ENCODE measurements around the gene KRTAP5-9. TPM values are rescaled to one million over a fixed set of nuclear protein-coding genes. Genes with fewer than 3 reads are reported as not detected.
"Not testable (repeated sequence)": the region's sequence is repeated elsewhere in the genome, so short reads cannot be mapped to it uniquely, and the experiment has no call there.

Gene KRTAP5-9
- polyA plus RNA-seq, 1 donor (not counting 4 experiments of a cell fraction or from before 2014, with no cell fraction given), result 0.05 TPM

- no peak for DNase-seq (ENCODE audit: low read depth, low spot score)
- H3K27me3 ChIP-seq (ENCODE audit: control insufficient read depth, extremely low read depth, insufficient read depth, low read length), result no peaks in the 10 kb centered on the region
- no peaks in the 10 kb centered on the region for H3K9me1 ChIP-seq (ENCODE audit: control insufficient read depth, extremely low read depth, insufficient read depth, low read length)
- dilution Hi-C loops (cut with MboI; ENCODE audit: extremely low pct_ligation_motif_present, low sequenced_read_pairs), result no loop called here
- TF ChIP-seq, protein P1, sequence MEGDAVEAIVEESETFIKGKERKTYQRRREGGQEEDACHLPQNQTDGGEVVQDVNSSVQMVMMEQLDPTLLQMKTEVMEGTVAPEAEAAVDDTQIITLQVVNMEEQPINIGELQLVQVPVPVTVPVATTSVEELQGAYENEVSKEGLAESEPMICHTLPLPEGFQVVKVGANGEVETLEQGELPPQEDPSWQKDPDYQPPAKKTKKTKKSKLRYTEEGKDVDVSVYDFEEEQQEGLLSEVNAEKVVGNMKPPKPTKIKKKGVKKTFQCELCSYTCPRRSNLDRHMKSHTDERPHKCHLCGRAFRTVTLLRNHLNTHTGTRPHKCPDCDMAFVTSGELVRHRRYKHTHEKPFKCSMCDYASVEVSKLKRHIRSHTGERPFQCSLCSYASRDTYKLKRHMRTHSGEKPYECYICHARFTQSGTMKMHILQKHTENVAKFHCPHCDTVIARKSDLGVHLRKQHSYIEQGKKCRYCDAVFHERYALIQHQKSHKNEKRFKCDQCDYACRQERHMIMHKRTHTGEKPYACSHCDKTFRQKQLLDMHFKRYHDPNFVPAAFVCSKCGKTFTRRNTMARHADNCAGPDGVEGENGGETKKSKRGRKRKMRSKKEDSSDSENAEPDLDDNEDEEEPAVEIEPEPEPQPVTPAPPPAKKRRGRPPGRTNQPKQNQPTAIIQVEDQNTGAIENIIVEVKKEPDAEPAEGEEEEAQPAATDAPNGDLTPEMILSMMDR (optimal IDR thresholded peaks at IDR 0.05 in 1 of 3, IDR thresholded peaks at IDR 0.05 in 1 of 3, conservative IDR thresholded peaks at IDR 0.05 in 1 of 3; ENCODE audit: extremely low read depth in 1 of 3, insufficient read depth in 2 of 3, low read length in 3 of 3), result no peak
- no peak for TF ChIP-seq EZH2 (IDR thresholded peaks at IDR 0.05; ENCODE audit: low read length)
- H4K20me1 ChIP-seq (ENCODE audit: control insufficient read depth, extremely low read depth, insufficient read depth, low read length), result no peaks in the 10 kb centered on the region
- H3K79me2 ChIP-seq (ENCODE audit: control insufficient read depth, insufficient read depth, low read length), result no peaks in the 10 kb centered on the region
- H3K4me3 ChIP-seq (ENCODE audit: control insufficient read depth in 2 of 3, extremely low read depth in 1 of 3, insufficient read depth in 2 of 3, low read depth in 1 of 3, low read length in 3 of 3), result no peak overlapping the region
- no peak overlapping the region for H2AFZ ChIP-seq (ENCODE audit: control insufficient read depth, low read length)
- H3K9ac ChIP-seq (ENCODE audit: control insufficient read depth, extremely low read depth, insufficient read depth, low read length), result no peak overlapping the region
- no peaks in the 10 kb centered on the region for H3K4me1 ChIP-seq (ENCODE audit: control insufficient read depth, extremely low read depth, insufficient read depth, low read length)
- no peaks in the 10 kb centered on the region for H3K36me3 ChIP-seq (ENCODE audit: control insufficient read depth in 2 of 2, extremely low read depth in 1 of 2, insufficient read depth in 2 of 2, low read length in 2 of 2)
- FAIRE-seq, result no peak
- H3K9me3 ChIP-seq (ENCODE audit: control insufficient read depth, low read depth, low read length), result no peaks in the 10 kb centered on the region
- H3K4me2 ChIP-seq (ENCODE audit: control insufficient read depth, extremely low read depth, insufficient read depth, low read depth, low read length), result no peak overlapping the region
- no peak overlapping the region for H3K27ac ChIP-seq (ENCODE audit: control insufficient read depth, insufficient read depth, low read length)
Observed at GRCh38 chr11:71535825-71536224, 12.4 kb upstream of the KRTAP5-9 start.

DNA sequence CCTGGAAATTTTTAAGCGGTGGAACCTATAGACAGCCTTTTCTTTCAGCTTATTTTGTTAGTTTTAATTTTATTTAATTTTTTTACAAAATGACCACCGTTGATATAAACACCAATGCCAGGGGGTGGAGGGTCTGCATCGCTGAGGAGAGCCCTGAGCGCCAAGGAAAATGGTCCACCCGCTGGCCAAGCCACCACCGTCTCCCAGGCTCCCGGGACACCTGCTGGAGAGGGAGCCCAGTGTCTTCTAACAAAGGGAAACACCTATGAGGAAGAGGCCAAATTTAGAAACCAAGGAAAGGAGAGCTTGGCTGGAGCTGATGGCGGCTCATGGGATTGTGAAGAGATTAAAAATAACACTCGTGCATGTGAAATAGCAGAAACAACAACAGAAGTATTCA, 10.7 kb upstream of the KRTAP5-9 start:
- FAIRE-seq (no peak), DNase-seq (ENCODE audit: low read depth, low spot score) (no peak)
- H3K9ac ChIP-seq (ENCODE audit: control insufficient read depth, extremely low read depth, insufficient read depth, low read length), result no peak overlapping the region

GRCh38 chr11:71537977-71538665, 10.1 kb upstream of the KRTAP5-9 start, which contains the start of gene KRTAP5-8:
Gene KRTAP5-8 (plus strand): TSS chr11:71538025. CDS start chr11:71538056, 31 bp downstream.
- H4K20me1 ChIP-seq (ENCODE audit: control insufficient read depth, extremely low read depth, insufficient read depth, low read length); H3K4me3 ChIP-seq (ENCODE audit: control insufficient read depth in 2 of 3, extremely low read depth in 1 of 3, insufficient read depth in 2 of 3, low read depth in 1 of 3, low read length in 3 of 3); H3K27me3 ChIP-seq (ENCODE audit: control insufficient read depth, extremely low read depth, insufficient read depth, low read length); H3K4me1 ChIP-seq (ENCODE audit: control insufficient read depth, extremely low read depth, insufficient read depth, low read length); H3K9ac ChIP-seq (ENCODE audit: control insufficient read depth, extremely low read depth, insufficient read depth, low read length); H3K36me3 ChIP-seq (ENCODE audit: control insufficient read depth in 2 of 2, extremely low read depth in 1 of 2, insufficient read depth in 2 of 2, low read length in 2 of 2); H3K79me2 ChIP-seq (ENCODE audit: control insufficient read depth, insufficient read depth, low read length); FAIRE-seq; H3K4me2 ChIP-seq (ENCODE audit: control insufficient read depth, extremely low read depth, insufficient read depth, low read depth, low read length); dilution Hi-C loops (cut with MboI; ENCODE audit: extremely low pct_ligation_motif_present, low sequenced_read_pairs); H2AFZ ChIP-seq (ENCODE audit: control insufficient read depth, low read length); H3K9me1 ChIP-seq (ENCODE audit: control insufficient read depth, extremely low read depth, insufficient read depth, low read length); DNase-seq (ENCODE audit: low read depth, low spot score); H3K27ac ChIP-seq (ENCODE audit: control insufficient read depth, insufficient read depth, low read length); H3K9me3 ChIP-seq (ENCODE audit: control insufficient read depth, low read depth, low read length): not testable (repeated sequence)

More for the DNA sequence above, 10.7 kb upstream of the KRTAP5-9 start:
- H3K9me3 ChIP-seq (ENCODE audit: control insufficient read depth, low read depth, low read length), result no peaks in the 10 kb centered on the region
- no peak overlapping the region for H2AFZ ChIP-seq (ENCODE audit: control insufficient read depth, low read length)
- no peak overlapping the region for H3K27ac ChIP-seq (ENCODE audit: control insufficient read depth, insufficient read depth, low read length)
- H3K36me3 ChIP-seq (ENCODE audit: control insufficient read depth in 2 of 2, extremely low read depth in 1 of 2, insufficient read depth in 2 of 2, low read length in 2 of 2), result no peaks in the 10 kb centered on the region
- H3K4me2 ChIP-seq (ENCODE audit: control insufficient read depth, extremely low read depth, insufficient read depth, low read depth, low read length), result no peak overlapping the region
- H3K27me3 ChIP-seq (ENCODE audit: control insufficient read depth, extremely low read depth, insufficient read depth, low read length), result no peaks in the 10 kb centered on the region
- no peaks in the 10 kb centered on the region for H3K79me2 ChIP-seq (ENCODE audit: control insufficient read depth, insufficient read depth, low read length)
- TF ChIP-seq, protein P1 (optimal IDR thresholded peaks at IDR 0.05 in 1 of 3, IDR thresholded peaks at IDR 0.05 in 1 of 3, conservative IDR thresholded peaks at IDR 0.05 in 1 of 3; ENCODE audit: extremely low read depth in 1 of 3, insufficient read depth in 2 of 3, low read length in 3 of 3), result no peak
- no peak for TF ChIP-seq EZH2 (IDR thresholded peaks at IDR 0.05; ENCODE audit: low read length)
- H4K20me1 ChIP-seq (ENCODE audit: control insufficient read depth, extremely low read depth, insufficient read depth, low read length), result no peaks in the 10 kb centered on the region
- H3K9me1 ChIP-seq (ENCODE audit: control insufficient read depth, extremely low read depth, insufficient read depth, low read length), result no peaks in the 10 kb centered on the region
- H3K4me3 ChIP-seq (ENCODE audit: control insufficient read depth in 2 of 3, extremely low read depth in 1 of 3, insufficient read depth in 2 of 3, low read depth in 1 of 3, low read length in 3 of 3), result no peak overlapping the region
- dilution Hi-C loops (cut with MboI; ENCODE audit: extremely low pct_ligation_motif_present, low sequenced_read_pairs), result no loop called here
- no peaks in the 10 kb centered on the region for H3K4me1 ChIP-seq (ENCODE audit: control insufficient read depth, extremely low read depth, insufficient read depth, low read length)

Measured in keratinocyte (primary cell).